GM21423 (cell line): ENCODE results near the gene SHROOM2.
A peak's percentile ranks its signal among the peaks of the same experiment; 100 is the strongest.
"Not testable (repeated sequence)": the region's sequence is repeated elsewhere in the genome, so short reads cannot be mapped to it uniquely, and the experiment has no call there.

ENCODE experiments used
- ATAC-seq: cut with Tn5 transposase; IDR thresholded peaks from one replicate; pipeline ENCODE4 v1.9.1; 2021; ENCODE audit warnings: mild to moderate bottlenecking, moderate library complexity; ENCODE audit not compliant: unreplicated experiment

The SHROOM2 gene

GRCh38 chrX:9829308-9830267, 43.4 kb downstream of the SHROOM2 start:
- ATAC-seq = peak; percentile 85

GRCh38 chrX:9832811-9833210, 46.6 kb downstream of the SHROOM2 start:
- ATAC-seq = no peak

- no peak for ATAC-seq
Observed at GRCh38 chrX:9835585-9836210, 49.5 kb downstream of the SHROOM2 start.

- no peak for ATAC-seq
Observed at GRCh38 chrX:9842541-9842940, 56.3 kb downstream of the SHROOM2 start.

GRCh38 chrX:9844936-9845577, 58.8 kb downstream of the SHROOM2 start:
- ATAC-seq = no peak

- no peak for ATAC-seq
Observed at GRCh38 chrX:9845578-9845952, 59.3 kb downstream of the SHROOM2 start.

- no peak for ATAC-seq
Observed at GRCh38 chrX:9846631-9847030, 60.4 kb downstream of the SHROOM2 start.

- no peak for ATAC-seq
Observed at GRCh38 chrX:9847071-9847470, 60.8 kb downstream of the SHROOM2 start.

- ATAC-seq = no peak
Observed at GRCh38 chrX:9848718-9849479, 62.7 kb downstream of the SHROOM2 start.

- ATAC-seq = no peak
Observed at GRCh38 chrX:9851890-9852289, 65.7 kb downstream of the SHROOM2 start.

- no peak for ATAC-seq
Observed at GRCh38 chrX:9853307-9853706, 67.1 kb downstream of the SHROOM2 start.

- ATAC-seq = no peak
Observed at GRCh38 chrX:9855561-9856283, 69.5 kb downstream of the SHROOM2 start.

GRCh38 chrX:9856588-9856987, 70.4 kb downstream of the SHROOM2 start:
- no peak for ATAC-seq

- ATAC-seq = no peak
Observed at GRCh38 chrX:9857575-9858474, 71.6 kb downstream of the SHROOM2 start.

- not testable (repeated sequence) for ATAC-seq
Observed at GRCh38 chrX:9858684-9859083, 72.5 kb downstream of the SHROOM2 start.

- ATAC-seq = no peak
Observed at GRCh38 chrX:9859711-9860555, 73.7 kb downstream of the SHROOM2 start.

- no peak for ATAC-seq
Observed at GRCh38 chrX:9860826-9861225, 74.6 kb downstream of the SHROOM2 start.

- ATAC-seq = no peak
Observed at GRCh38 chrX:9861711-9862110, 75.5 kb downstream of the SHROOM2 start.
